Peyer's patch (tissue), 4 donors: ENCODE results near the gene ELOVL5. TPM values are rescaled to one million over a fixed set of nuclear protein-coding genes. Genes with fewer than 3 reads are reported as not detected.
"Not testable (repeated sequence)": the region's sequence is repeated elsewhere in the genome, so short reads cannot be mapped to it uniquely, and the experiment has no call there.

Source experiments
- DNase-seq, 3 donors: peaks; one replicate each; pipeline ENCODE4 v3.0.0-alpha.2; 2017 to 2019
- H3K27ac ChIP-seq, 4 donors: fragments of 200-600 bp; sonication (generic); one replicate each; pipeline ENCODE4 v1.5.1; 2016 to 2019
- H3K27me3 ChIP-seq, 2 donors: fragments of 200-600 bp; sonication (generic); one replicate each; pipeline ENCODE4 v1.5.1; 2019
- H3K36me3 ChIP-seq, 3 donors: fragments of 200-600 bp; sonication (generic); one replicate each; pipeline ENCODE4 v1.5.1; 2016 to 2019
- H3K4me1 ChIP-seq, 4 donors: fragments of 200-600 bp; sonication (generic); one replicate each; pipeline ENCODE4 v1.5.1; 2016 to 2019
- H3K4me3 ChIP-seq, 4 donors: fragments of 200-600 bp; sonication (generic); 1 replicate in 3 of 4; 2 replicates in 1 of 4; pipeline ENCODE4 v1.5.1; 2016 to 2019; ENCODE audit warnings: mild to moderate bottlenecking in 1 of 4
- H3K9me3 ChIP-seq, 4 donors: fragments of 200-600 bp; sonication (generic); one replicate each; pipeline ENCODE4 v1.5.1; 2016 to 2019; ENCODE audit warnings: mild to moderate bottlenecking in 1 of 4
- POLR2A ChIP-seq, 2 donors: fragments of 450-650 bp; IDR thresholded peaks; one replicate each; pipeline ENCODE4 v1.5.1; 2017; ENCODE audit warnings: antibody characterized with exemption in 2 of 2, mild to moderate bottlenecking in 2 of 2, moderate library complexity in 2 of 2
- total RNA-seq, 4 donors: library from RNA; depleted of rRNA; stranded (reverse); fragments of >200 nt; gene quantifications; one replicate each; pipeline ENCODE4 v1.1.0, GENCODE V29; 2016
- TF ChIP-seq, protein P1 (sequence below), 6 experiments: fragments of 450-650 bp in 4 of 6; fragments of 200-600 bp in 2 of 6; sonication (generic) in 1 of 6; IDR thresholded peaks; one replicate each; pipeline ENCODE4 v1.5.1; 2017 to 2019; ENCODE audit warnings: antibody characterized with exemption in 6 of 6, mild to moderate bottlenecking in 3 of 6, moderate library complexity in 1 of 6

ELOVL5 gene
- total RNA-seq, 4 donors from 2014 or later: 40.3 to 101 (median 78.6) TPM

DNA sequence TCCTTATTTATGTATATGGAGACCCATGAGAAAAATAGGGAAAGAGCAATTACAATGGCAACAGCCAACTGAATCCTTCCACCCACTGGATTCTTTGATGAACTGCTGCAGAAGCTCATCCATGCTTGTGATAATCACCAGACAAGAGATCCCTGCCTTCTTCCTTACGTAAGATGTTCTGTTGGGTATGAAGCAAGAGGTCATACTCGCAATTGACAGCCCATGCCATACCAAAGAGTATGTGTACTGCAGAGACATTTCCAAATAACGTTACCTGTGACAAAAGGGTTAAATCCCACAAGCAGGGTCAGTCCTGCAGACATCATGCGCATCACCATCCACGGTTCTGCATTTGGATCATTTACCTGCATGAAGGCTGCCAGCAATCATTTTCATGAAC, 27.8 kb downstream of the ELOVL5 start:
- DNase-seq: no peak
- Histone ChIP-seq H3K27ac (no peak overlapping the region), H3K4me3 (no peak overlapping the region), H3K9me3 (no peaks in the 10 kb centered on the region), H3K27me3 (no peaks in the 10 kb centered on the region), H3K36me3 (no peaks in the 10 kb centered on the region), H3K4me1 (no peaks in the 10 kb centered on the region)
- no peak for TF ChIP-seq POLR2A (IDR thresholded peaks at IDR 0.05)
- TF ChIP-seq, protein P1, sequence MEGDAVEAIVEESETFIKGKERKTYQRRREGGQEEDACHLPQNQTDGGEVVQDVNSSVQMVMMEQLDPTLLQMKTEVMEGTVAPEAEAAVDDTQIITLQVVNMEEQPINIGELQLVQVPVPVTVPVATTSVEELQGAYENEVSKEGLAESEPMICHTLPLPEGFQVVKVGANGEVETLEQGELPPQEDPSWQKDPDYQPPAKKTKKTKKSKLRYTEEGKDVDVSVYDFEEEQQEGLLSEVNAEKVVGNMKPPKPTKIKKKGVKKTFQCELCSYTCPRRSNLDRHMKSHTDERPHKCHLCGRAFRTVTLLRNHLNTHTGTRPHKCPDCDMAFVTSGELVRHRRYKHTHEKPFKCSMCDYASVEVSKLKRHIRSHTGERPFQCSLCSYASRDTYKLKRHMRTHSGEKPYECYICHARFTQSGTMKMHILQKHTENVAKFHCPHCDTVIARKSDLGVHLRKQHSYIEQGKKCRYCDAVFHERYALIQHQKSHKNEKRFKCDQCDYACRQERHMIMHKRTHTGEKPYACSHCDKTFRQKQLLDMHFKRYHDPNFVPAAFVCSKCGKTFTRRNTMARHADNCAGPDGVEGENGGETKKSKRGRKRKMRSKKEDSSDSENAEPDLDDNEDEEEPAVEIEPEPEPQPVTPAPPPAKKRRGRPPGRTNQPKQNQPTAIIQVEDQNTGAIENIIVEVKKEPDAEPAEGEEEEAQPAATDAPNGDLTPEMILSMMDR (IDR thresholded peaks at IDR 0.05): no peak

DNA sequence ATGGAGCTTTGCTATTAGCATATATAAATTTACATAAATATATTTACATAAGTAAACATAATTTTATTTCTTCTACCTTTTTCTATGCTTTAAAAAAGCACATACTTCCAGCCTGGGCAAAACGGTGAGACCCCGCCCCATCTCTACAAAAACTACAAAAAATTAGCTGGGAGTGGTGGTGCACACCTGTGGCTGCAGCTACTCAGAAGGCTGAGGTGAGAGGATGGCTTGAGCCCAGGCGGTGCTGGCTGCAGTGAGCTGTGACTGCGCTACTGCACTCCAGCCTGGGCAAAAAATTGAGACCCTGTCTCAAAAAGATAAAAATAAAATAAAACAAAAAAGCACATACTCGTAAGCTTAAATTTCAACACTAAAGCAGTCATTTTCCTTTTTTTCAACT, 30.3 kb downstream of the ELOVL5 start:
- H3K4me1 ChIP-seq: no peaks in the 10 kb centered on the region
- H3K4me3 ChIP-seq: no peak overlapping the region
- no peaks in the 10 kb centered on the region for H3K27me3 ChIP-seq
- no peak for TF ChIP-seq POLR2A (IDR thresholded peaks at IDR 0.05)
- TF ChIP-seq, protein P1 (IDR thresholded peaks at IDR 0.05): no peak
- H3K9me3 ChIP-seq: no peaks in the 10 kb centered on the region
- no peaks in the 10 kb centered on the region for H3K36me3 ChIP-seq
- no peak overlapping the region for H3K27ac ChIP-seq
- no peak for DNase-seq

DNA sequence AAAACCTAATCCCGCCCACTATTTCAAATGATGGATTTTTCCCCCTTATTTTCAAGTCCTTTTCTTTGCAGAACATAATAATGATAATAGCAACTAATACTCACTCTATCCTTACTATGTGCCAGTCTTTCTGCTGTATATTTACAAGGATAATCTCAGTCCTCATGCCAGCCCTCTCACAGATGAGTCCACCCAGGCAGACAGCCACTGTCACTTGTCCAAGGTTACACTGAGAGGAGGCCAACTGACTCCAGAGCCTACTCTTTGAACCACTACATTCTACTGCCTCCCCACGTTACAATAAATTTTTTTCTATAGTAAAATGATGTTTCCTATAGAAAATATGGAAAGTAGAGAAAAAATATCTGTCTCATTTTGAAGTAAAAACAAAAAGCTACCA, 30.9 kb downstream of the ELOVL5 start:
- H3K27me3 ChIP-seq: no peaks in the 10 kb centered on the region
- peaks cover 0 to under 1% (median 0%) of the 10 kb centered on the region in 4 donors for H3K4me1 ChIP-seq
- no peak overlapping the region for H3K27ac ChIP-seq
- H3K36me3 ChIP-seq: no peaks in the 10 kb centered on the region
- no peak overlapping the region for H3K4me3 ChIP-seq
- TF ChIP-seq, protein P1 (IDR thresholded peaks at IDR 0.05): no peak
- no peak for TF ChIP-seq POLR2A (IDR thresholded peaks at IDR 0.05)
- no peaks in the 10 kb centered on the region for H3K9me3 ChIP-seq
- DNase-seq: no peak

DNA sequence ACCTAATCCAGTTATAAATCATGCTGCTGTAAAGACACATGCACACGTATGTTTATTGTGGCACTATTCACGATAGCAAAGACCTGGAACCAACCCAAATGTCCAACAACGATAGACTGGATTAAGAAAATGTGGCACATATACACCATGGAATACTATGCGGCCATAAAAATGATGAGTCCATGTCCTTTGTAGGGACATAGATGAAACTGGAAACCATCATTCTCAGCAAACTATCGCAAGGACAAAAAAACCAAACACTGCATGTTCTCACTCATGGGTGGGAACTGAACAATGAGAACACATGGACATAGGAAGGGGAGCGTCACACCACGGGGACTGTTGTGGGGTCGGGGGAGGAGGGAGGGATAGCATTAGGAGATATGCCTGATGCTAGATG, 31.5 kb downstream of the ELOVL5 start:
- not testable (repeated sequence) for H3K36me3 ChIP-seq, H3K27ac ChIP-seq, H3K9me3 ChIP-seq, H3K4me1 ChIP-seq, DNase-seq, H3K27me3 ChIP-seq, H3K4me3 ChIP-seq

DNA sequence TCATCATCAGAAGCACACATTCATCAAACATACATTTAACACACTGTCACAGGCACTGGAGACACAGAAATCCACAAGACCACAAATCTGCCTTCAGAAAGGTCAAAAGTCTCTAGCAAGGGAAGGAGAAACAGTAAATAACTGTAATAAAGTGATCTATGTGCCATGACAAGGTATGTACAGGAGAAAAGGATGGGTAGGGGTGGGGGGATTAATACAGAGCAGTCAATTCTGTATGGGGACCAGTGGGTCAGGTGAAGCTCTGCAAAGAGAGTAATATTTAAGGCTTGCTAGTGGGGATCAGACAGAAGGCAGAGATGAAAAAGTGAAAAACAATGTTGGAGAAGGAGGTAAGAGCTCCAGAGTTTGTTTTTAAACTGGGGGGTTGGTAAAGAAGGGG, 32.6 kb downstream of the ELOVL5 start:
- Histone ChIP-seq H3K27me3 (no peaks in the 10 kb centered on the region), H3K4me3 (no peak overlapping the region), H3K36me3 (no peaks in the 10 kb centered on the region), H3K9me3 (no peaks in the 10 kb centered on the region), H3K27ac (no peak overlapping the region), H3K4me1 (peaks cover 0 to 6% (median 0%) of the 10 kb centered on the region in 4 donors)
- TF ChIP-seq, protein P1 (IDR thresholded peaks at IDR 0.05): no peak
- no peak for TF ChIP-seq POLR2A (IDR thresholded peaks at IDR 0.05)
- no peak for DNase-seq

DNA sequence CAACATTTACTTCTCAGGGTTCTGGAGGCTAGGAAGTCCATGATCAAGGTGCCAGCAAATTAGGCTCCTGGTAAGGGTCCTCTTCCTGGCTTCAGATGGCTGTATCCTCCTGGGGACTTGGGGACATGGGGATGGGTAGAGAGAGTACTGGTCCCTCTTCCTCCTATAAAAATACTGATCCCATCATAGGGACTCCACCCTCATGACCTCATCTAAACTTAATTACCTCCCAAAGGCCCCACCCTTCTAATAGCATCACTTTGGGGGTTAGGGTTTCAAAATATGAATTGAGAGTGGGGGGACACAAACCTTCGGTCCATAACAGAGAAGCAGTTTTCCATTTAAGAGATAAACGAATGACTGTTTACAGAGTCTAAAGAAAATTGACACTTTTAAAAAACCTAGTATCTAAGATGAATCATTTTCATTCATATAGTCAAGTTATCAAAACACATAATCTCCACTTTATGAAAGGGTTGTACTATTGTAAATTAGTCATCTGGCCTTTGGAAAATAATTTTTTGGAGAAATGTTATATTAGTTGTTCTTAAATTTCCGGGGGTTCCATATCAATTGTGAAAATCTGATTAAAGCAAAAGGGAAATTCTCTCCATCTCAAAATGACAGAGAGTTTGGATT, 33.5 kb downstream of the ELOVL5 start:
- Histone ChIP-seq H3K27me3 (no peaks in the 10 kb centered on the region), H3K4me1 (peaks cover 0 to 9% (median 0%) of the 10 kb centered on the region in 4 donors), H3K9me3 (no peaks in the 10 kb centered on the region), H3K36me3 (no peaks in the 10 kb centered on the region), H3K27ac (no peak overlapping the region), H3K4me3 (no peak overlapping the region)
- TF ChIP-seq POLR2A (IDR thresholded peaks at IDR 0.05): no peak
- TF ChIP-seq, protein P1 (IDR thresholded peaks at IDR 0.05): no peak
- DNase-seq: no peak
